GM23248 (cell line): ENCODE results near the gene PLEKHM2.

Experiments
- EZH2 ChIP-seq: fragments of 200-600 bp; sonication (generic); IDR thresholded peaks from 2 replicates; pipeline ENCODE4 v1.6.1; 2018; ENCODE audit warnings: antibody characterized with exemption, mild to moderate bottlenecking; ENCODE audit not compliant: insufficient read depth, poor library complexity, severe bottlenecking
- EZH2phosphoT487 ChIP-seq: fragments of 200-600 bp; sonication (generic); IDR thresholded peaks from 2 replicates; pipeline ENCODE4 v1.6.1; 2018; ENCODE audit warnings: antibody characterized with exemption, moderate library complexity, mild to moderate bottlenecking, low read depth; ENCODE audit not compliant: insufficient read depth

- TF ChIP-seq EZH2 (no peak), EZH2phosphoT487 (no peak)
Measured at GRCh38 chr1:15707239-15707925, 23.3 kb downstream of the PLEKHM2 start.
